MM.1S (cell line): ENCODE measurements around the gene GAL3ST1.

ENCODE experiments used
- DNase-seq: peaks from one replicate; pipeline ENCODE4 v3.0.0-alpha.2; 2015
- H2AFZ ChIP-seq: fragments of 300-600 bp; sonication (generic); 2 replicates; pipeline ENCODE4 v1.6.0; 2016; ENCODE audit warnings: antibody characterized with exemption, low read length
- H3F3A ChIP-seq: fragments of 300-600 bp; sonication (generic); 2 replicates; pipeline ENCODE4 v1.6.1; 2016; ENCODE audit warnings: mild to moderate bottlenecking, antibody characterized with exemption, low read length, moderate library complexity, mixed read lengths; ENCODE audit not compliant: insufficient read depth
- H3K27ac ChIP-seq: fragments of 300-600 bp; sonication (generic); 2 replicates; pipeline ENCODE4 v1.5.1; 2016; ENCODE audit warnings: mild to moderate bottlenecking, low read length
- H3K27me3 ChIP-seq: fragments of 300-600 bp; sonication (generic); replicated peaks from 2 replicates; pipeline ENCODE4 v1.6.0; 2016; ENCODE audit warnings: low read length; ENCODE audit not compliant: insufficient read depth
- H3K36me3 ChIP-seq: fragments of 300-600 bp; sonication (generic); replicated peaks from 2 replicates; pipeline ENCODE4 v1.6.1; 2016; ENCODE audit warnings: mild to moderate bottlenecking, low read length, mixed read lengths; ENCODE audit not compliant: insufficient read depth
- H3K4me1 ChIP-seq: fragments of 300-600 bp; sonication (generic); 2 replicates; pipeline ENCODE4 v1.6.1; 2016; ENCODE audit warnings: low read length, mixed read lengths
- H3K4me2 ChIP-seq: fragments of 300-600 bp; sonication (generic); 2 replicates; pipeline ENCODE4 v1.6.0; 2016; ENCODE audit warnings: low read depth, low read length
- H3K4me3 ChIP-seq: fragments of 300-600 bp; sonication (generic); 2 replicates; pipeline ENCODE4 v1.5.1; 2016; ENCODE audit warnings: low read length, mixed read lengths
- H3K79me2 ChIP-seq: fragments of 300-600 bp; sonication (generic); 2 replicates; pipeline ENCODE4 v1.6.1; 2016; ENCODE audit warnings: mixed run types, low read length, mixed read lengths
- H3K9ac ChIP-seq: fragments of 300-600 bp; sonication (generic); 2 replicates; pipeline ENCODE4 v1.6.1; 2016; ENCODE audit warnings: low read length, mixed read lengths
- H3K9me2 ChIP-seq: fragments of 300-600 bp; sonication (generic); replicated peaks from 2 replicates; pipeline ENCODE4 v1.6.1; 2016; ENCODE audit warnings: mild to moderate bottlenecking, low read length, mixed read lengths; ENCODE audit not compliant: insufficient read depth
- H3K9me3 ChIP-seq: fragments of 300-600 bp; sonication (generic); replicated peaks from 2 replicates; pipeline ENCODE4 v1.6.1; 2016; ENCODE audit warnings: mild to moderate bottlenecking, low read length, mixed read lengths; ENCODE audit not compliant: insufficient read depth
- H4K20me1 ChIP-seq: fragments of 300-600 bp; sonication (generic); 2 replicates; pipeline ENCODE4 v1.6.1; 2016; ENCODE audit warnings: mild to moderate bottlenecking, low read length, moderate library complexity, mixed read lengths; ENCODE audit not compliant: insufficient read depth
- CTCF ChIP-seq: fragments of 300-600 bp; sonication (generic); IDR thresholded peaks from 2 replicates; pipeline ENCODE4 v1.5.1; 2016; ENCODE audit warnings: antibody characterized with exemption, low read length, mixed read lengths
- EZH2 ChIP-seq: fragments of 300-600 bp; sonication (generic); optimal IDR thresholded peaks from 2 replicates; pipeline ENCODE3; 2017; ENCODE audit warnings: low read depth, mild to moderate bottlenecking, antibody characterized with exemption, low read length, mixed read lengths
- EZH2phosphoT487 ChIP-seq: fragments of 300-600 bp; sonication (generic); IDR thresholded peaks from 2 replicates; pipeline ENCODE4 v1.6.1; 2018; ENCODE audit warnings: antibody characterized with exemption, low read length

The GAL3ST1 gene

GRCh38 chr22:30615543-30615954 is 41.1 kb upstream of the GAL3ST1 start:
- H3K79me2 ChIP-seq = 0 out of 2 replicates have a peak, but pooled peaks cover 1% of the 10 kb centered on the region
- H3F3A ChIP-seq = no peaks in the 10 kb centered on the region
- H3K9me2 ChIP-seq = no peaks in the 10 kb centered on the region
- no peaks in the 10 kb centered on the region for H3K27me3 ChIP-seq
- no peak overlapping the region for H2AFZ ChIP-seq
- no peak for DNase-seq
- no peak overlapping the region for H3K9ac ChIP-seq
- no peak overlapping the region for H3K27ac ChIP-seq
- H3K9me3 ChIP-seq = no peaks in the 10 kb centered on the region
- no peaks in the 10 kb centered on the region for H3K36me3 ChIP-seq
- no peak overlapping the region for H3K4me2 ChIP-seq
- no peaks in the 10 kb centered on the region for H4K20me1 ChIP-seq
- TF ChIP-seq EZH2 = no peak
- no peak for TF ChIP-seq EZH2phosphoT487
- TF ChIP-seq CTCF = no peak
- H3K4me1 ChIP-seq = no peaks in the 10 kb centered on the region; the same call in 1 of the 2 replicates
- no peak overlapping the region for H3K4me3 ChIP-seq

GRCh38 chr22:30614879-30615278 is 40.4 kb upstream of the GAL3ST1 start:
- H3K4me2 ChIP-seq = no peak overlapping the region
- H3K4me1 ChIP-seq = peaks cover 6% of the 10 kb centered on the region
- H3K79me2 ChIP-seq = peaks cover 8% of the 10 kb centered on the region; the same call in 1 of the 2 replicates
- no peak for DNase-seq
- peaks cover 2% of the 10 kb centered on the region; the same call in 1 of the 2 replicates for H3F3A ChIP-seq
- no peak overlapping the region for H2AFZ ChIP-seq
- no peaks in the 10 kb centered on the region for H3K27me3 ChIP-seq
- H3K9me3 ChIP-seq = no peaks in the 10 kb centered on the region
- H3K27ac ChIP-seq = no peak overlapping the region
- no peak overlapping the region for H3K9ac ChIP-seq
- no peak overlapping the region for H3K4me3 ChIP-seq
- TF ChIP-seq CTCF (no peak), EZH2phosphoT487 (no peak), EZH2 (no peak)
- H3K9me2 ChIP-seq = no peaks in the 10 kb centered on the region
- no peaks in the 10 kb centered on the region for H3K36me3 ChIP-seq
- no peaks in the 10 kb centered on the region for H4K20me1 ChIP-seq

GRCh38 chr22:30614268-30614667 is 39.8 kb upstream of the GAL3ST1 start:
- H3K4me2 ChIP-seq = no peak overlapping the region
- no peak for DNase-seq
- TF ChIP-seq CTCF = no peak
- TF ChIP-seq EZH2phosphoT487 = no peak
- no peak for TF ChIP-seq EZH2
- no peak overlapping the region for H2AFZ ChIP-seq
- H4K20me1 ChIP-seq = no peaks in the 10 kb centered on the region
- no peak overlapping the region for H3K9ac ChIP-seq
- peaks cover 8% of the 10 kb centered on the region; the same call in 1 of the 2 replicates for H3K79me2 ChIP-seq
- no peaks in the 10 kb centered on the region for H3K9me3 ChIP-seq
- peaks cover 12% of the 10 kb centered on the region for H3K4me1 ChIP-seq
- no peaks in the 10 kb centered on the region for H3K27me3 ChIP-seq
- H3K36me3 ChIP-seq = no peaks in the 10 kb centered on the region
- no peak overlapping the region for H3K4me3 ChIP-seq
- H3K27ac ChIP-seq = no peak overlapping the region
- peaks cover 8% of the 10 kb centered on the region for H3F3A ChIP-seq
- no peaks in the 10 kb centered on the region for H3K9me2 ChIP-seq
